ENCODE data around the gene ALG9. TPM values are rescaled to one million over a fixed set of nuclear protein-coding genes. Genes with fewer than 3 reads are reported as not detected.

The ALG9 gene
- total RNA-seq, 4 donors from 2014 or later: 26.7 to 33.9 (median 31.1) TPM

GRCh38 chr11:111833524-111833923 lies 37.9 kb downstream of the ALG9 start:
- 48 to 75% methylated on average over 4 of the region's 4 CpGs for WGBS, 2 donors (ENCODE audit: low coverage in 1 of 2)
- H3K4me1 ChIP-seq: no peaks in the 10 kb centered on the region
- H3K36me3 ChIP-seq: peaks cover 4 to 62% of the 10 kb centered on the region in 2 donors
- no peaks in the 10 kb centered on the region for H3K9me3 ChIP-seq
- no peak overlapping the region for H3K4me3 ChIP-seq
- no peaks in the 10 kb centered on the region for H3K27me3 ChIP-seq
- H3K27ac ChIP-seq: no peak overlapping the region
- no peak for ATAC-seq
- TF ChIP-seq CTCF (IDR thresholded peaks at IDR 0.05) (no peak), POLR2A (IDR thresholded peaks at IDR 0.05) (no peak), POLR2AphosphoS5 (IDR thresholded peaks at IDR 0.05) (no peak), EP300 (IDR thresholded peaks at IDR 0.05) (no peak)

- WGBS, 2 donors (ENCODE audit: low coverage in 1 of 2): 73 to 75% methylated on average over 4 to 5 of the region's 5 CpGs
- Histone ChIP-seq H3K27ac (no peak overlapping the region), H3K4me1 (peaks cover 0 to 3% (median 0%) of the 10 kb centered on the region in 3 donors), H3K9me3 (no peaks in the 10 kb centered on the region), H3K27me3 (no peaks in the 10 kb centered on the region), H3K36me3 (peaks cover 0 to 38% of the 10 kb centered on the region in 2 donors), H3K4me3 (no peak overlapping the region)
- ATAC-seq: peak; percentile 46
- TF ChIP-seq EP300 (IDR thresholded peaks at IDR 0.05) (no peak), POLR2AphosphoS5 (IDR thresholded peaks at IDR 0.05) (no peak), POLR2A (IDR thresholded peaks at IDR 0.05) (no peak), CTCF (IDR thresholded peaks at IDR 0.05) (no peak)
Observed at GRCh38 chr11:111829185-111829968, 42.0 kb downstream of the ALG9 start.

GRCh38 chr11:111826322-111826950 lies 44.9 kb downstream of the ALG9 start:
- H3K9me3 ChIP-seq: no peaks in the 10 kb centered on the region
- H3K27ac ChIP-seq: no peak overlapping the region
- no peak for TF ChIP-seq EP300 (IDR thresholded peaks at IDR 0.05)
- no peak for TF ChIP-seq CTCF (IDR thresholded peaks at IDR 0.05)
- TF ChIP-seq POLR2AphosphoS5 (IDR thresholded peaks at IDR 0.05): no peak
- TF ChIP-seq POLR2A (IDR thresholded peaks at IDR 0.05): no peak
- no peak overlapping the region for H3K4me3 ChIP-seq
- WGBS, 2 donors (ENCODE audit: low coverage in 1 of 2): 72% methylated on average over 2 of the region's 2 CpGs; no CpG with 5 or more reads in 1 of the 2 donors
- peaks cover 0 to 3% (median 0%) of the 10 kb centered on the region in 3 donors for H3K4me1 ChIP-seq
- H3K27me3 ChIP-seq: no peaks in the 10 kb centered on the region
- peaks cover 0 to 29% of the 10 kb centered on the region in 2 donors for H3K36me3 ChIP-seq
- ATAC-seq: no peak

- Histone ChIP-seq H3K4me3 (no peak overlapping the region), H3K27me3 (no peaks in the 10 kb centered on the region), H3K27ac (no peak overlapping the region), H3K9me3 (no peaks in the 10 kb centered on the region), H3K4me1 (peaks cover 2 to 31% (median 16%) of the 10 kb centered on the region in 3 donors), H3K36me3 (peaks cover 0 to 22% of the 10 kb centered on the region in 2 donors)
- ATAC-seq: no peak
- no peak for TF ChIP-seq EP300 (IDR thresholded peaks at IDR 0.05)
- TF ChIP-seq POLR2AphosphoS5 (IDR thresholded peaks at IDR 0.05): no peak
- TF ChIP-seq CTCF (IDR thresholded peaks at IDR 0.05): no peak
- no peak for TF ChIP-seq POLR2A (IDR thresholded peaks at IDR 0.05)
Observed at GRCh38 chr11:111823629-111824028, 47.8 kb downstream of the ALG9 start.
